Tibial nerve (tissue), 4 donors: Measurements from ENCODE around the gene GRB7. TPM values are rescaled to one million over a fixed set of nuclear protein-coding genes. Genes with fewer than 3 reads are reported as not detected.

ENCODE experiments used
- DNase-seq, 2 donors: peaks; one replicate each; pipeline ENCODE4 v3.0.0-alpha.2; 2019; ENCODE audit warnings: low spot score in 2 of 2
- H3K27ac ChIP-seq, 4 donors: fragments of 200-600 bp; sonication (generic) in 3 of 4; one replicate each; pipeline ENCODE4 v1.5.1; 2017 to 2019; ENCODE audit warnings: mild to moderate bottlenecking in 1 of 4
- H3K27me3 ChIP-seq, 2 donors: fragments of 200-600 bp; sonication (generic) in 1 of 2; one replicate each; pipeline versions ENCODE4 v1.5.1 to v1.6.0; 2017 to 2019
- H3K36me3 ChIP-seq, 3 donors: fragments of 200-600 bp; sonication (generic); one replicate each; pipeline ENCODE4 v1.5.1; 2018 to 2019
- H3K4me1 ChIP-seq, 4 donors: fragments of 200-600 bp; sonication (generic) in 3 of 4; one replicate each; pipeline ENCODE4 v1.5.1; 2017 to 2019
- H3K4me3 ChIP-seq, 4 donors: fragments of 200-600 bp; sonication (generic) in 3 of 4; one replicate each; pipeline ENCODE4 v1.5.1; 2017 to 2019; ENCODE audit warnings: mild to moderate bottlenecking in 1 of 4, moderate library complexity in 1 of 4
- H3K9me3 ChIP-seq, 4 donors: fragments of 200-600 bp; sonication (generic) in 3 of 4; one replicate each; pipeline ENCODE4 v1.5.1; 2017 to 2019
- EP300 ChIP-seq, 2 donors: sonication (generic); formaldehyde crosslinking; IDR thresholded peaks; one replicate each; pipeline ENCODE4 v1.6.1; 2017; ENCODE audit warnings: antibody characterized with exemption in 2 of 2, mild to moderate bottlenecking in 1 of 2
- POLR2A ChIP-seq, 2 donors: fragments of 450-650 bp; IDR thresholded peaks; one replicate each; pipeline ENCODE4 v1.6.1; 2017; ENCODE audit warnings: antibody characterized with exemption in 2 of 2, mild to moderate bottlenecking in 2 of 2, moderate library complexity in 2 of 2
- WGBS, 2 donors: methylation state at CpG; one replicate each; pipeline ENCODE4 v1.1.5; 2018; 5-methylcytosine and 5-hydroxymethylcytosine counted together
- small RNA-seq: library from RNA; depleted of rRNA; stranded (forward); fragments of <200 nt; gene quantifications from one replicate; pipeline ENCODE3, GENCODE V24; 2016
- total RNA-seq, 4 donors: library from RNA; depleted of rRNA; stranded (reverse); fragments of >200 nt; gene quantifications; one replicate each; pipeline ENCODE4 v1.1.0, GENCODE V29; 2016
- TF ChIP-seq, protein P1 (sequence below), 5 experiments: fragments of 200-600 bp in 3 of 5; fragments of 450-650 bp in 2 of 5; sonication (generic) in 3 of 5; IDR thresholded peaks; one replicate each; pipeline ENCODE4 v1.5.1; 2016 to 2019; ENCODE audit warnings: antibody characterized with exemption in 5 of 5, mild to moderate bottlenecking in 3 of 5, moderate library complexity in 2 of 5

The GRB7 gene
- total RNA-seq, 4 donors from 2014 or later, result 0.21 to 0.39 (median 0.30) TPM; not detected in 1

DNA sequence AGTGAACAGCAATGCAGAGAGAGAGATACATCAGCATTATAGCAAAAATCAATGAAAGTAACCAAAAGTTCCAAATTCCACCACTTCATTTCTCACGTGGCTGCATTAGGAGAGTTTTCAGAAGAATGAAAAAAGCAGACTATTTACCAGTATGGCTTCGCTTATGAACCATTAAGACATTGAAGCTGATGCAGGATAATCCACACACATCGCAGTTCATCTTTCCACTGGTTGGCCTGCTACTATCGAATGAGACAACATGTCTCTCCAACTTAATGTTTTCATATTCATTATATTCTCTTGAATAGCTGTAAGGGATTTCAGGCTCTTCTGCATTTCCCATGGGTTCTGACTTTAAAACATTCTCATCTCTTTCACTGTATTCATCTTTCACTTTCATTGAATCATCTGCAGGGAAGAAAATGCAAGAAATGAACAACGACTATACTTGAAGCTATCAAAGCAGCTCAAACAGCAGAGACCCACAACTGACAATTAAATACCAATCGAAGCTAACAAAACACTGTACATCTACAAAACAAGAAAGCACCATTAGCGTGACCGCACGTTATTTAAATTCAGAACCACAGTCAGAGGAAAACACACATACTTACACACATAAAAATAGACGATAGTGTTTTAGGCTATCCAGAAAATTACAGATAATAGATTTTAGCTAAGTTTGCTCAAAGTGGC, 54.9 kb downstream of the GRB7 start:
- Histone ChIP-seq H3K4me1 (no peaks in the 10 kb centered on the region), H3K4me3 (no peak overlapping the region), H3K27me3 (peaks cover 0 to 27% of the 10 kb centered on the region in 2 donors), H3K9me3 (no peaks in the 10 kb centered on the region), H3K36me3 (no peaks in the 10 kb centered on the region), H3K27ac (no peak overlapping the region)
- WGBS, 2 donors, result 68 to 76% methylated on average over 10 of the region's 10 CpGs
- DNase-seq, result no peak
- no peak for TF ChIP-seq POLR2A (IDR thresholded peaks at IDR 0.05)
- TF ChIP-seq EP300 (IDR thresholded peaks at IDR 0.05), result no peak
- TF ChIP-seq, protein P1, sequence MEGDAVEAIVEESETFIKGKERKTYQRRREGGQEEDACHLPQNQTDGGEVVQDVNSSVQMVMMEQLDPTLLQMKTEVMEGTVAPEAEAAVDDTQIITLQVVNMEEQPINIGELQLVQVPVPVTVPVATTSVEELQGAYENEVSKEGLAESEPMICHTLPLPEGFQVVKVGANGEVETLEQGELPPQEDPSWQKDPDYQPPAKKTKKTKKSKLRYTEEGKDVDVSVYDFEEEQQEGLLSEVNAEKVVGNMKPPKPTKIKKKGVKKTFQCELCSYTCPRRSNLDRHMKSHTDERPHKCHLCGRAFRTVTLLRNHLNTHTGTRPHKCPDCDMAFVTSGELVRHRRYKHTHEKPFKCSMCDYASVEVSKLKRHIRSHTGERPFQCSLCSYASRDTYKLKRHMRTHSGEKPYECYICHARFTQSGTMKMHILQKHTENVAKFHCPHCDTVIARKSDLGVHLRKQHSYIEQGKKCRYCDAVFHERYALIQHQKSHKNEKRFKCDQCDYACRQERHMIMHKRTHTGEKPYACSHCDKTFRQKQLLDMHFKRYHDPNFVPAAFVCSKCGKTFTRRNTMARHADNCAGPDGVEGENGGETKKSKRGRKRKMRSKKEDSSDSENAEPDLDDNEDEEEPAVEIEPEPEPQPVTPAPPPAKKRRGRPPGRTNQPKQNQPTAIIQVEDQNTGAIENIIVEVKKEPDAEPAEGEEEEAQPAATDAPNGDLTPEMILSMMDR (IDR thresholded peaks at IDR 0.05), result no peak

DNA sequence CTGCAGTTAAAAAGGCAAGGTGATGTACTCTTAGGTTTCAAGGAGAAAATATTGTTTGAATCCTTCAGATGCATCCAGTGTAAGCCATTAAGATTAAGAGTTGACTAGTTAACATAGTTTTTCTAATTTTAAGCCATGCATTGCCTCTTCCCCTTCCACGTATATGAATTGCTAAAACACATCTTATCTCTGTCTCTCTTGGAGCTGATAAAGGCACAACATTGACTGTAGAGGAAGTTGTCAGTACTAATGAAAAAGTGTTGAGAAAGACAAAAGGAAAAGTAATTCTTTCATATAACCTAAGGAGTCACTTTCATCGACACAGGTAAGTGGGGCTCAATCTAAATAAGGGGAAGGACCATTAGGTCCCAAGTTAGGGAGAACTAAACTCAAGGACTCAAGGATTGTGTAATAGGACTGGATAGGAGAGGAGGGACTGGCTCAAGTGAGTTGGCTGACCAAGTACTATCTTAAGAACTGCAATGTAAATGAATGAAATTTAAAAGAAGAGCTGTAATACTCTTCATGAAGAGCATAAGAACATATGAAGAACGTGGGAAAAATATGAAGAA, 55.6 kb downstream of the GRB7 start:
- H3K4me3 ChIP-seq, result no peak overlapping the region
- DNase-seq, result no peak
- 77 to 81% methylated on average over 3 of the region's 3 CpGs for WGBS, 2 donors
- H3K27ac ChIP-seq, result no peak overlapping the region
- H3K9me3 ChIP-seq, result no peaks in the 10 kb centered on the region
- H3K36me3 ChIP-seq, result no peaks in the 10 kb centered on the region
- no peak for TF ChIP-seq POLR2A (IDR thresholded peaks at IDR 0.05)
- TF ChIP-seq EP300 (IDR thresholded peaks at IDR 0.05), result no peak
- TF ChIP-seq, protein P1 (IDR thresholded peaks at IDR 0.05), result no peak
- peaks cover 0 to 27% of the 10 kb centered on the region in 2 donors for H3K27me3 ChIP-seq
- H3K4me1 ChIP-seq, result no peaks in the 10 kb centered on the region

DNA sequence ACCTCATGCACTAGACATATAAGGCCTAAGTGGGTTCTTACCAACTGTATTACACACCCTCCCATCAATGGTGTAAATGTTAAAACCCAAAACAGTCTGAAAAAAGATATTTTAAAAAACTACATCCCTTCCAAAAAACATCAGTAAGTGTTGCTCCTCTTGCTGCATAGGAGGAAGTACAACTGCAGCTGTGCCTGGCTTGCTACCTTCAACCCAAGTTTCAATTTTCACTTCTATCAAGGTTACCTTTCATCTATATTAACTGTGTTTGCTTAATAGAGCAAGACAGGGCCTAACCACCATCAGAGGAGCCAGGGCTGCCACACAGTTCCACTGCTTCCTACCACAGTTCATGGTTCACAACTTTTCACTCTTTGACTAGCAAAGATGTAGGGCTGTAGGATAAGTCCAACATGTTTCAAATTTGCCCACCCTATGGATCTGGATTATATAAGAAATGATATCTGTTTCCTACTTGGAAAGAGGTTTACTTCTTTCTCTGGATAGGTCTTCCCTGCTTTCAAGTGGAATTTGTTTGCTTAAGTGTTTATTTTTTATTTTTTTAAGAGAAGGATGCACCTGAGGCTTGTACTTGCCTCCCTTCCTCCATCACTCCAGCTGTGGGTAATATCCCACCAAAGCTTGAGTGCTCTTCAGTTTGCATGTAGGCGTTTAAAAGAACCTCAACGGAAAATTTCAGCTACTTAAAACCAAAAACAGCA, 56.7 kb downstream of the GRB7 start:
- Histone ChIP-seq H3K9me3 (no peaks in the 10 kb centered on the region), H3K4me3 (no peak overlapping the region), H3K36me3 (no peaks in the 10 kb centered on the region), H3K27ac (no peak overlapping the region), H3K4me1 (no peaks in the 10 kb centered on the region), H3K27me3 (peaks cover 0 to 21% of the 10 kb centered on the region in 2 donors)
- TF ChIP-seq, protein P1 (IDR thresholded peaks at IDR 0.05), result no peak
- no peak for TF ChIP-seq EP300 (IDR thresholded peaks at IDR 0.05)
- TF ChIP-seq POLR2A (IDR thresholded peaks at IDR 0.05), result no peak
- WGBS, 2 donors, result 77 to 83% methylated on average over 2 of the region's 2 CpGs
- DNase-seq, result no peak

Small RNAs within 50 kb of the gene (small RNA-seq; reads per million reads assigned to genes)
- gene MIR4728, result 1.1 reads per million, percentile 25 among the genes with 10 or more reads in this experiment

Other genes starting within 250 kb of the GRB7 start
- not detected for gene NEUROD2, start 130.0 kb upstream of the GRB7 start, total RNA-seq
- 10 to 100 TPM; 10.4 to 20.4 (median 12.7) TPM for gene PPP1R1B, start 111.0 kb upstream of the GRB7 start, total RNA-seq
- gene STARD3, start 100.8 kb upstream of the GRB7 start, total RNA-seq, result 100 to 1,000 TPM in 3 of 4 donors, 10 to 100 TPM in 1; 85.3 to 170 (median 108) TPM
- 1 to 10 TPM in 1 of 4 donors, under 1 TPM in 3; 0.30 to 5.5 (median 0.61) TPM for gene TCAP, start 72.6 kb upstream of the GRB7 start, total RNA-seq
- 10 to 100 TPM in 3 of 4 donors, 1 to 10 TPM in 1; 2.4 to 19.6 (median 12.4) TPM for gene PNMT, start 69.5 kb upstream of the GRB7 start, total RNA-seq
- 10 to 100 TPM; 10.9 to 16.5 (median 15.1) TPM for gene PGAP3, start 49.9 kb upstream of the GRB7 start, total RNA-seq
- gene ERBB2, start 37.9 kb upstream of the GRB7 start, total RNA-seq, result 100 to 1,000 TPM; 101 to 131 (median 114) TPM
- 10 to 100 TPM; 29.8 to 65.3 (median 43.5) TPM for gene MIEN1, start 7.4 kb upstream of the GRB7 start, total RNA-seq
- gene IKZF3, start 126.4 kb downstream of the GRB7 start, total RNA-seq, result 1 to 10 TPM in 2 of 4 donors, under 1 TPM in 2; 0.30 to 1.9 (median 1.0) TPM
- not detected for gene ZPBP2, start 130.3 kb downstream of the GRB7 start, total RNA-seq
- 10 to 100 TPM in 3 of 4 donors, 1 to 10 TPM in 1; 8.1 to 21.2 (median 16.8) TPM for gene GSDMB, start 180.7 kb downstream of the GRB7 start, total RNA-seq
- gene ORMDL3, start 189.7 kb downstream of the GRB7 start, total RNA-seq, result 10 to 100 TPM; 45.7 to 88.2 (median 72.3) TPM
- gene LRRC3C, start 189.8 kb downstream of the GRB7 start, total RNA-seq, result not detected
- gene GSDMA, start 225.1 kb downstream of the GRB7 start, total RNA-seq, result under 1 TPM in 1 of 4 donors, not detected in 3; 0.20 TPM
- 100 to 1,000 TPM in 1 of 4 donors, 10 to 100 TPM in 3; 64.7 to 109 (median 72.1) TPM for gene PSMD3, start 242.9 kb downstream of the GRB7 start, total RNA-seq